Neuronal stem cell (in vitro differentiated cells): ENCODE measurements around the gene PPARD.

ENCODE experiments used
- small RNA-seq: library from polyadenylated mRNA; stranded (forward); fragments of <200 nt; extraction: miRNeasy Mini kit (QIAGEN cat#:217004); gene quantifications from one replicate; pipeline ENCODE3, GENCODE V24; 2013; ENCODE audit not compliant: insufficient read depth

PPARD gene

Small RNA genes lying within 50 kb of the gene (small RNA-seq; reads per million reads assigned to genes)
- 2.0 reads per million for gene MIR7111
